HG03064 (cell line): ENCODE measurements around the gene CAPN2.
"Not testable (repeated sequence)": the region's sequence is repeated elsewhere in the genome, so short reads cannot be mapped to it uniquely, and the experiment has no call there.

Experiments
- ATAC-seq: cut with Tn5 transposase; IDR thresholded peaks from one replicate; pipeline ENCODE4 v1.9.1; 2021; ENCODE audit warnings: low read depth; ENCODE audit not compliant: unreplicated experiment

CAPN2 gene

GRCh38 chr1:223716302-223716862 is 4.0 kb downstream of the CAPN2 start:
- ATAC-seq: peak; percentile 50

- ATAC-seq: no peak
Measured at GRCh38 chr1:223717123-223717522, 4.8 kb downstream of the CAPN2 start.

- ATAC-seq: no peak
Measured at GRCh38 chr1:223717695-223718363, 5.5 kb downstream of the CAPN2 start.

GRCh38 chr1:223718850-223719249 is 6.5 kb downstream of the CAPN2 start:
- ATAC-seq: no peak

GRCh38 chr1:223720971-223721591 is 8.7 kb downstream of the CAPN2 start:
- no peak for ATAC-seq

- no peak for ATAC-seq
Measured at GRCh38 chr1:223721658-223722607, 9.6 kb downstream of the CAPN2 start.

GRCh38 chr1:223723351-223723904 is 11.1 kb downstream of the CAPN2 start:
- ATAC-seq: no peak

GRCh38 chr1:223724376-223724775 is 12.0 kb downstream of the CAPN2 start:
- ATAC-seq: no peak

GRCh38 chr1:223725578-223725977 is 13.2 kb downstream of the CAPN2 start:
- no peak for ATAC-seq

- ATAC-seq: peak; percentile 91
Measured at GRCh38 chr1:223726380-223727001, 14.2 kb downstream of the CAPN2 start.

- no peak for ATAC-seq
Measured at GRCh38 chr1:223727541-223727940, 15.2 kb downstream of the CAPN2 start.

GRCh38 chr1:223729906-223730305 is 17.6 kb downstream of the CAPN2 start:
- ATAC-seq: no peak

- no peak for ATAC-seq
Measured at GRCh38 chr1:223730479-223731132, 18.3 kb downstream of the CAPN2 start.

- no peak for ATAC-seq
Measured at GRCh38 chr1:223731133-223731770, 18.9 kb downstream of the CAPN2 start.

- ATAC-seq: no peak
Measured at GRCh38 chr1:223732993-223733798, 20.9 kb downstream of the CAPN2 start.

GRCh38 chr1:223733898-223734852 is 21.8 kb downstream of the CAPN2 start:
- no peak for ATAC-seq

- ATAC-seq: not testable (repeated sequence)
Measured at GRCh38 chr1:223736638-223737037, 24.3 kb downstream of the CAPN2 start.
